A549 (cell line): ENCODE data around the gene ENTPD3. TPM values are rescaled to one million over a fixed set of nuclear protein-coding genes. Genes with fewer than 3 reads are reported as not detected.
"Not testable (repeated sequence)": the region's sequence is repeated elsewhere in the genome, so short reads cannot be mapped to it uniquely, and the experiment has no call there.

Experiments
- ATAC-seq, 2 experiments: fragments of 200-7000 bp in 1 of 2; fragments of >200 bp in 1 of 2; cut with Nextera tagmentation in 1 of 2; cut with Tn5 transposase in 1 of 2; 3 replicates each; pipeline versions ENCODE4 v1.8.0 to v1.9.1; 2018 to 2020; ENCODE audit warnings: mild to moderate bottlenecking in 1 of 2, moderate library complexity in 1 of 2
- CTCF ChIA-PET: fragments of 300-600 bp; sonication (Branson Sonifier 250); formaldehyde crosslinking; extraction: SDS; loops from one replicate; lab custom pipeline; 2021; ENCODE audit warnings: antibody characterized with exemption, inconsistent platforms; lab: Yijun Ruan, JAX
- POLR2A ChIA-PET: fragments of 350-600 bp; formaldehyde crosslinking; extraction: SDS; loops from one replicate; lab custom pipeline; 2021; ENCODE audit warnings: antibody characterized with exemption, inconsistent platforms; lab: Yijun Ruan, JAX
- DNase-seq, 2 experiments: peaks; one replicate each; pipeline versions ENCODE4 v3.0.0 to v3.0.0-alpha.2; 2011 to 2016; ENCODE audit warnings: low read depth in 1 of 2, low spot score in 1 of 2
- FAIRE-seq: peaks from 2 replicates; lab custom pipeline; 2011; peaks lifted over from hg19 to GRCh38; lab: Jason Lieb, UNC
- H3K27ac ChIP-seq, 2 experiments: fragments of >200 bp; sonication (Bioruptor Twin); formaldehyde crosslinking; 3 replicates each; pipeline ENCODE4 v1.5.1; 2016 to 2017
- H3K4me1 ChIP-seq: fragments of >200 bp; sonication (Bioruptor Twin); formaldehyde crosslinking; 3 replicates; pipeline ENCODE4 v1.6.1; 2016
- H3K4me2 ChIP-seq: fragments of >200 bp; sonication (Bioruptor Twin); formaldehyde crosslinking; 3 replicates; pipeline ENCODE4 v1.6.1; 2016
- H3K4me3 ChIP-seq: fragments of >200 bp; sonication (Bioruptor Twin); formaldehyde crosslinking; 3 replicates; pipeline ENCODE4 v1.5.1; 2016
- H3K9me3 ChIP-seq: fragments of >200 bp; sonication (Bioruptor Twin); formaldehyde crosslinking; 3 replicates; pipeline ENCODE4 v1.6.1; 2016
- CBX8 ChIP-seq: fragments of 200-600 bp; sonication (generic); IDR thresholded peaks from 2 replicates; pipeline ENCODE4 v1.6.1; 2016
- CEBPB ChIP-seq, 2 experiments: fragments of >200 bp in 1 of 2; sonication (Bioruptor Twin) in 1 of 2; formaldehyde crosslinking in 1 of 2; IDR thresholded peaks; 2 replicates each; pipeline ENCODE4 v1.6.1; 2012 to 2016
- E2F6 ChIP-seq: IDR thresholded peaks from 2 replicates; pipeline ENCODE4 v1.6.1; 2012; ENCODE audit warnings: low read depth, borderline replicate concordance
- ELK1 ChIP-seq: fragments of 150-350 bp; IDR thresholded peaks from 2 replicates; pipeline ENCODE4 v1.6.1; 2014; ENCODE audit warnings: low read depth, mild to moderate bottlenecking, low read length
- FOSL2 ChIP-seq, 2 experiments: fragments of 450-650 bp in 1 of 2; fragments of >200 bp in 1 of 2; sonication (Bioruptor Twin) in 1 of 2; formaldehyde crosslinking; IDR thresholded peaks; 2 replicates each; pipeline versions ENCODE4 v1.5.0 to v1.6.1; 2016 to 2020; ENCODE audit warnings: mild to moderate bottlenecking in 1 of 2, moderate library complexity in 1 of 2
- GATA3 ChIP-seq: IDR thresholded peaks from 2 replicates; pipeline ENCODE4 v1.6.1; 2012; ENCODE audit warnings: borderline replicate concordance
- HEYL ChIP-seq: fragments of 250-450 bp; sonication (Bioruptor Pico); IDR thresholded peaks from 2 replicates; pipeline ENCODE4 v1.8.0; 2021; ENCODE audit warnings: mild to moderate bottlenecking, moderate library complexity
- JUNB ChIP-seq: fragments of >200 bp; sonication (Bioruptor Twin); formaldehyde crosslinking; IDR thresholded peaks from 2 replicates; pipeline ENCODE4 v1.6.1; 2016
- KDM1A ChIP-seq: fragments of 200-600 bp; sonication (generic); IDR thresholded peaks from 2 replicates; pipeline ENCODE4 v1.6.1; 2016; ENCODE audit warnings: low read depth, mild to moderate bottlenecking
- KDM5A ChIP-seq: fragments of 200-600 bp; sonication (generic); IDR thresholded peaks from 2 replicates; pipeline ENCODE4 v1.6.1; 2016; ENCODE audit warnings: antibody characterized with exemption, mild to moderate bottlenecking
- MAX ChIP-seq: IDR thresholded peaks from 2 replicates; pipeline ENCODE4 v1.6.1; 2012
- MYC ChIP-seq: IDR thresholded peaks from 2 replicates; pipeline ENCODE4 v1.6.1; 2012; ENCODE audit warnings: mild to moderate bottlenecking, inconsistent platforms, low read length, improper control_type of control experiment, borderline replicate concordance
- NFE2L2 ChIP-seq: fragments of 150-350 bp; conservative IDR thresholded peaks from 2 replicates; pipeline ENCODE4 v1.6.1; 2014; ENCODE audit warnings: low read length
- RCOR1 ChIP-seq: fragments of 150-350 bp; IDR thresholded peaks from 2 replicates; pipeline ENCODE4 v1.6.1; 2014; ENCODE audit warnings: antibody characterized with exemption, low read length, low read depth
- RFX5 ChIP-seq: fragments of 450-650 bp; IDR thresholded peaks from 2 replicates; pipeline ENCODE4 v1.7.1; 2014; ENCODE audit warnings: antibody characterized with exemption, mild to moderate bottlenecking, moderate library complexity
- RNF2 ChIP-seq: fragments of 200-600 bp; sonication (generic); IDR thresholded peaks from 2 replicates; pipeline ENCODE4 v1.6.1; 2016; ENCODE audit warnings: low read depth, mild to moderate bottlenecking, antibody characterized with exemption, moderate library complexity, borderline replicate concordance
- SMC3 ChIP-seq: fragments of >200 bp; sonication (Bioruptor Twin); formaldehyde crosslinking; IDR thresholded peaks from 3 replicates; pipeline ENCODE4 v1.6.1; 2018; ENCODE audit warnings: inconsistent platforms
- TP53 ChIP-seq: fragments of 250-450 bp; sonication (Bioruptor Pico); IDR thresholded peaks from 2 replicates; pipeline ENCODE4 v1.5.0; 2021; ENCODE audit warnings: mild to moderate bottlenecking, moderate library complexity
- USF2 ChIP-seq: fragments of 450-650 bp; IDR thresholded peaks from 2 replicates; pipeline ENCODE4 v1.6.1; 2014; ENCODE audit warnings: antibody characterized with exemption
- ZC3H11A ChIP-seq: fragments of 450-650 bp; IDR thresholded peaks from 2 replicates; pipeline ENCODE4 v1.6.1; 2014; ENCODE audit warnings: antibody characterized with exemption, mild to moderate bottlenecking
- ZSCAN20 ChIP-seq: fragments of 250-450 bp; sonication (Bioruptor Pico); IDR thresholded peaks from 2 replicates; pipeline ENCODE4 v1.8.0; 2022; ENCODE audit warnings: mild to moderate bottlenecking, moderate library complexity
- WGBS: methylation state at CpG from one replicate; pipeline ENCODE4 v1.1.6; 2017; ENCODE audit errors: missing lambda C conversion rate; 5-methylcytosine and 5-hydroxymethylcytosine counted together
- polyA plus RNA-seq, 4 experiments: library from polyadenylated mRNA; depleted of rRNA in 3 of 4; stranded (reverse); fragments of >200 nt; fragmentation: RNase III in 1 of 4; extraction: RNeasy Plus Mini Kit Qiagen cat#74134 plus additional on column Dnase treatment in 1 of 4; gene quantifications; 2 replicates in 3 of 4; 3 replicates in 1 of 4; pipeline ENCODE4 v1.2.3, GENCODE V29; 2011 to 2017

The ENTPD3 gene
- polyA plus RNA-seq, 2 of the 4 experiments (the other 2 are of a cell fraction), result not detected

- DNase-seq, CTCF ChIA-PET, FAIRE-seq: not testable (repeated sequence)
Observed at GRCh38 chr3:40460481-40460880, 73.5 kb downstream of the ENTPD3 start.

GRCh38 chr3:40461161-40461560 lies 74.2 kb downstream of the ENTPD3 start:
- no peak for TF ChIP-seq GATA3
- TF ChIP-seq E2F6, result no peak
- TF ChIP-seq HEYL (CRISPR knock-in tag), result no peak
- TF ChIP-seq RFX5, result no peak
- no peak for TF ChIP-seq RCOR1
- no peak for TF ChIP-seq NFE2L2
- no peak for TF ChIP-seq JUNB
- no peak for TF ChIP-seq MAX
- no peak for TF ChIP-seq SMC3
- TF ChIP-seq FOSL2 (IDR thresholded peaks at IDR 0.05), result no peak
- no peak for TF ChIP-seq FOSL2 (CRISPR knock-in tag; IDR thresholded peaks at IDR 0.05)
- DNase-seq (no peak), FAIRE-seq (no peak), ATAC-seq (no peak)
- Histone ChIP-seq H3K27ac (no peak overlapping the region), H3K4me2 (no peak overlapping the region), H3K4me1 (peaks cover 23% of the 10 kb centered on the region; the same call in 2 of the 3 replicates), H3K9me3 (no peaks in the 10 kb centered on the region), H3K4me3 (no peak overlapping the region)
- CTCF ChIA-PET, result interaction anchor here (0.7 kb wide), 1 partner anchor 1638 kb away, joined by 3 read pairs; no protein-coding TSS in a partner anchor
- POLR2A ChIA-PET, result no interaction called here
- WGBS, result 89% methylated on average over 3 of the region's 3 CpGs

More at GRCh38 chr3:40460481-40460880, 73.5 kb downstream of the ENTPD3 start:
- H3K4me2 ChIP-seq, H3K9me3 ChIP-seq, H3K4me3 ChIP-seq, POLR2A ChIA-PET, H3K27ac ChIP-seq, ATAC-seq: not testable (repeated sequence)
- 0 out of 4 replicates have a peak, but pooled peaks of 1 of the 2 experiments have one; percentile 7 for TF ChIP-seq CEBPB (IDR thresholded peaks at IDR 0.05)
- WGBS, result 94% methylated on average over 6 of the region's 6 CpGs
- peaks cover 23% of the 10 kb centered on the region; the same call in 2 of the 3 replicates for H3K4me1 ChIP-seq

- DNase-seq, H3K9me3 ChIP-seq, H3K27ac ChIP-seq, ATAC-seq, H3K4me3 ChIP-seq, H3K4me2 ChIP-seq, FAIRE-seq, POLR2A ChIA-PET: not testable (repeated sequence)
- CTCF ChIA-PET, result interaction anchor here (0.7 to 1.4 kb wide), 2 partner anchors 921 to 1728 kb away, joined by 3 read pairs; no protein-coding TSS in a partner anchor
- H3K4me1 ChIP-seq, result peaks cover 23% of the 10 kb centered on the region; the same call in 2 of the 3 replicates
- 97% methylated on average over 7 of the region's 7 CpGs for WGBS
Observed at GRCh38 chr3:40462838-40463237, 75.9 kb downstream of the ENTPD3 start.

DNA sequence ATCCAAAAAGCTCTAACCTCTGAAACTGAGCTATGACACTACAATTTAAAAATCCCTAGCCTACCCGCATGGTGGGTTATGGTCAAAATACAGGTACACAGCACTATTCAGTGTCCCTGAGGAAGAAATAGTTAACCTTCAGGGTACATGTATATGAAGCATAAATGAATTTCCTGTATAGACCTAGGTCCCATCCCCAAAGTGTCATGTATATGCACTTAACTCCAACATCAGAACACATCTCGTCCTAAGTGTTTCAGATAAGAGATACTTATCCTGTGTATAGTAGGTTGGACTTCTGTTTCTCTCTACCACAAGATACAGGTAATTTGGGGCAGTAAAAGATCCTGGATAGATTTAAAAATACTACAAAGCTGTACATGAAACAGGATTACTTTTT lies 76.6 kb downstream of the ENTPD3 start:
- H3K4me2 ChIP-seq, result no peak overlapping the region
- no peak overlapping the region for H3K4me3 ChIP-seq
- no peak overlapping the region for H3K27ac ChIP-seq
- H3K4me1 ChIP-seq, result peaks cover 20% of the 10 kb centered on the region; the same call in 2 of the 3 replicates
- FAIRE-seq (no peak), DNase-seq (no peak), ATAC-seq (no peak)
- ChIA-PET POLR2A (no interaction called here), CTCF (interaction anchor here (0.8 to 1.4 kb wide), 2 partner anchors 14 to 1727 kb away, joined by 3 read pairs; partner anchors contain the start of gene ZNF619)
- 88% methylated on average over 2 of the region's 2 CpGs for WGBS
- TF ChIP-seq ZSCAN20 (CRISPR knock-in tag), result no peak
- TF ChIP-seq CBX8, result no peak
- no peak for TF ChIP-seq ZC3H11A
- no peak for TF ChIP-seq USF2
- TF ChIP-seq RFX5, result no peak
- TF ChIP-seq MYC, result no peak
- TF ChIP-seq KDM1A, result no peak
- no peak for TF ChIP-seq RNF2
- no peak for TF ChIP-seq TP53 (CRISPR knock-in tag)
- TF ChIP-seq KDM5A, result no peak
- no peak for TF ChIP-seq ELK1
- H3K9me3 ChIP-seq, result no peaks in the 10 kb centered on the region
